Neural cell (in vitro differentiated cells): Measurements from ENCODE around the gene ZNF177. TPM values are rescaled to one million over a fixed set of nuclear protein-coding genes. Genes with fewer than 3 reads are reported as not detected.

Experiments used
- H2AFZ ChIP-seq: fragments of 200-600, 300-800 bp; sonication (generic), shearing (Covaris generic); 2 replicates; pipeline ENCODE4 v1.6.0; 2014; ENCODE audit warnings: low read depth, mild to moderate bottlenecking, antibody characterized with exemption, low read length, moderate library complexity
- H3F3A ChIP-seq: fragments of 200-600 bp; shearing (Covaris generic); 2 replicates; pipeline ENCODE4 v1.6.1; 2016; ENCODE audit warnings: mild to moderate bottlenecking, moderate library complexity, mixed read lengths, antibody characterized with exemption, low read length; ENCODE audit not compliant: insufficient read depth, poor library complexity, severe bottlenecking
- H3K27ac ChIP-seq: fragments of 200-600, 300-800 bp; sonication (generic), shearing (Covaris generic); 2 replicates; pipeline ENCODE4 v1.5.1; 2014; ENCODE audit warnings: mild to moderate bottlenecking, low read length, moderate library complexity
- H3K27me3 ChIP-seq: fragments of 300-800, 200-600 bp; sonication (generic), shearing (Covaris generic); 2 replicates; pipeline ENCODE4 v1.6.0; 2014; ENCODE audit warnings: mild to moderate bottlenecking, low read depth, low read length, moderate library complexity; ENCODE audit not compliant: insufficient read depth
- H3K36me3 ChIP-seq: fragments of 300-800, 200-600 bp; sonication (generic), shearing (Covaris generic); 2 replicates; pipeline ENCODE4 v1.5.1; 2014; ENCODE audit warnings: mild to moderate bottlenecking, antibody characterized with exemption, low read length, moderate library complexity; ENCODE audit not compliant: insufficient read depth
- H3K4me2 ChIP-seq: fragments of 300-800, 200-600 bp; sonication (generic), shearing (Covaris generic); 2 replicates; pipeline ENCODE4 v1.6.0; 2014; ENCODE audit warnings: mild to moderate bottlenecking, low read length
- H3K4me3 ChIP-seq: fragments of 300-800, 200-600 bp; sonication (generic), shearing (Covaris generic); 2 replicates; pipeline ENCODE4 v1.5.1; 2014; ENCODE audit warnings: mild to moderate bottlenecking, low read length, moderate library complexity
- H3K79me2 ChIP-seq: fragments of 200-600 bp; shearing (Covaris generic); replicated peaks from 2 replicates; pipeline ENCODE4 v1.6.0; 2014; ENCODE audit warnings: mild to moderate bottlenecking, low read length, moderate library complexity; ENCODE audit not compliant: insufficient read depth
- H3K9ac ChIP-seq: fragments of 300-800, 200-600 bp; sonication (generic), shearing (Covaris generic); 2 replicates; pipeline ENCODE4 v1.6.1; 2016; ENCODE audit warnings: mild to moderate bottlenecking, low read length, mixed read lengths
- H3K9me2 ChIP-seq: fragments of 200-600 bp; shearing (Covaris generic); 2 replicates; pipeline ENCODE4 v1.6.1; 2016; ENCODE audit warnings: mild to moderate bottlenecking, low read length, mixed read lengths; ENCODE audit not compliant: insufficient read depth
- H3K9me3 ChIP-seq: fragments of 200-600, 300-800 bp; sonication (generic), shearing (Covaris generic); 2 replicates; pipeline ENCODE4 v1.6.1; 2016; ENCODE audit warnings: mild to moderate bottlenecking, mixed run types, low read length, moderate library complexity, mixed read lengths
- H4K20me1 ChIP-seq: fragments of 200-600 bp; shearing (Covaris generic); 2 replicates; pipeline ENCODE4 v1.6.1; 2016; ENCODE audit warnings: mild to moderate bottlenecking, mixed run types; ENCODE audit not compliant: insufficient read depth
- CTCF ChIP-seq: fragments of 450-650 bp; IDR thresholded peaks from 2 replicates; pipeline ENCODE4 v1.5.1; 2014; ENCODE audit warnings: antibody characterized with exemption, mild to moderate bottlenecking, moderate library complexity; ENCODE audit not compliant: poor library complexity, severe bottlenecking
- EZH2 ChIP-seq: fragments of 200-600, 300-800 bp; shearing (Covaris generic), sonication (generic); IDR thresholded peaks from 2 replicates; pipeline ENCODE4 v1.6.1; 2014; ENCODE audit warnings: antibody characterized with exemption, low read length, borderline replicate concordance, mild to moderate bottlenecking; ENCODE audit not compliant: insufficient read depth, poor library complexity, severe bottlenecking
- MXI1 ChIP-seq: fragments of 450-650 bp; conservative IDR thresholded peaks from 2 replicates; pipeline ENCODE4 v1.6.1; 2014; ENCODE audit warnings: antibody characterized with exemption, mild to moderate bottlenecking; ENCODE audit not compliant: poor library complexity, severe bottlenecking
- POLR2AphosphoS5 ChIP-seq: IDR thresholded peaks from 2 replicates; pipeline ENCODE4 v1.6.1; 2012
- RAD21 ChIP-seq: fragments of 450-650 bp; conservative IDR thresholded peaks from 2 replicates; pipeline ENCODE4 v1.6.1; 2014; ENCODE audit warnings: antibody characterized with exemption, mild to moderate bottlenecking, moderate library complexity
- REST ChIP-seq: IDR thresholded peaks from 2 replicates; pipeline ENCODE4 v1.6.1; 2012; ENCODE audit warnings: borderline replicate concordance
- SMC3 ChIP-seq: fragments of 450-650 bp; conservative IDR thresholded peaks from 2 replicates; pipeline ENCODE4 v1.6.1; 2014; ENCODE audit warnings: antibody characterized with exemption, mild to moderate bottlenecking, moderate library complexity; ENCODE audit not compliant: poor library complexity
- TAF1 ChIP-seq: IDR thresholded peaks from 2 replicates; pipeline ENCODE4 v1.6.1; 2012; ENCODE audit warnings: low read depth
- polyA plus RNA-seq: library from polyadenylated mRNA; depleted of rRNA; stranded (reverse); fragments of >200 nt; gene quantifications from 2 replicates; pipeline ENCODE4 v1.2.3, GENCODE V29; 2014

ZNF177 gene
- polyA plus RNA-seq, 1 donor from 2014 or later, result 61.1 TPM

GRCh38 chr19:9353011-9353410, 9.8 kb upstream of the ZNF177 start:
- peaks cover 25% of the 10 kb centered on the region for H3K9me3 ChIP-seq
- no peaks in the 10 kb centered on the region for H3K27me3 ChIP-seq

GRCh38 chr19:9354651-9355050, 8.2 kb upstream of the ZNF177 start:
- no peak overlapping the region for H3K4me2 ChIP-seq
- H3K9ac ChIP-seq, result no peak overlapping the region
- no peaks in the 10 kb centered on the region for H3K79me2 ChIP-seq
- no peaks in the 10 kb centered on the region for H3K27me3 ChIP-seq
- no peaks in the 10 kb centered on the region for H4K20me1 ChIP-seq
- peaks cover 26% of the 10 kb centered on the region for H3K36me3 ChIP-seq
- H3K9me2 ChIP-seq, result no peaks in the 10 kb centered on the region
- H2AFZ ChIP-seq, result no peak overlapping the region
- H3K9me3 ChIP-seq, result peaks cover 13% of the 10 kb centered on the region
- H3F3A ChIP-seq, result no peaks in the 10 kb centered on the region
- H3K4me3 ChIP-seq, result no peak overlapping the region
- no peak overlapping the region for H3K27ac ChIP-seq
- TF ChIP-seq RAD21 (no peak), TAF1 (no peak), SMC3 (no peak), MXI1 (no peak), REST (no peak)

More at GRCh38 chr19:9353011-9353410, 9.8 kb upstream of the ZNF177 start:
- Histone ChIP-seq H3K4me3 (no peak overlapping the region), H3K4me2 (no peak overlapping the region), H4K20me1 (no peaks in the 10 kb centered on the region), H3K27ac (no peak overlapping the region), H3K9me2 (no peaks in the 10 kb centered on the region), H3F3A (no peaks in the 10 kb centered on the region), H3K9ac (no peak overlapping the region), H2AFZ (no peak overlapping the region), H3K79me2 (no peaks in the 10 kb centered on the region), H3K36me3 (peaks cover 15% of the 10 kb centered on the region)
- TF ChIP-seq RAD21 (no peak), POLR2AphosphoS5 (no peak), CTCF (no peak), REST (no peak), SMC3 (no peak), EZH2 (no peak)
